Suprapubic skin (tissue), 4 donors: ENCODE data around the gene SPAG9. TPM values are rescaled to one million over a fixed set of nuclear protein-coding genes. Genes with fewer than 3 reads are reported as not detected.
A peak's percentile ranks its signal among the peaks of the same experiment; 100 is the strongest.

ENCODE experiments used
- DNase-seq, 2 donors: peaks; one replicate each; pipeline ENCODE4 v3.0.0-alpha.2; 2019; ENCODE audit warnings: low spot score in 2 of 2
- H3K27ac ChIP-seq: fragments of 200-600 bp; sonication (generic); one replicate; pipeline ENCODE4 v1.5.1; 2019
- H3K27me3 ChIP-seq: fragments of 200-600 bp; sonication (generic); one replicate; pipeline ENCODE4 v1.5.1; 2019
- H3K36me3 ChIP-seq: fragments of 200-600 bp; sonication (generic); one replicate; pipeline ENCODE4 v1.5.1; 2019
- H3K4me1 ChIP-seq: fragments of 200-600 bp; sonication (generic); one replicate; pipeline ENCODE4 v1.5.1; 2019
- H3K4me3 ChIP-seq: fragments of 200-600 bp; sonication (generic); one replicate; pipeline ENCODE4 v1.5.1; 2019; ENCODE audit warnings: mild to moderate bottlenecking
- H3K9me3 ChIP-seq: fragments of 200-600 bp; sonication (generic); one replicate; pipeline ENCODE4 v1.5.1; 2019
- CTCF ChIP-seq, 2 donors: fragments of 200-600 bp in 1 of 2; fragments of 450-650 bp in 1 of 2; sonication (generic) in 1 of 2; IDR thresholded peaks; one replicate each; pipeline ENCODE4 v1.5.1; 2016 to 2019; ENCODE audit warnings: antibody characterized with exemption in 2 of 2, mild to moderate bottlenecking in 1 of 2, moderate library complexity in 1 of 2
- EP300 ChIP-seq: sonication (generic); formaldehyde crosslinking; IDR thresholded peaks from one replicate; pipeline ENCODE4 v1.6.1; 2017; ENCODE audit warnings: antibody characterized with exemption
- POLR2A ChIP-seq, 2 donors: fragments of 450-650 bp; IDR thresholded peaks; one replicate each; pipeline ENCODE4 v1.6.1; 2017; ENCODE audit warnings: antibody characterized with exemption in 2 of 2, mild to moderate bottlenecking in 2 of 2, moderate library complexity in 2 of 2
- POLR2AphosphoS5 ChIP-seq, 3 donors: sonication (generic); formaldehyde crosslinking; IDR thresholded peaks; one replicate each; pipeline ENCODE4 v1.6.1; 2017; ENCODE audit warnings: antibody characterized with exemption in 3 of 3
- WGBS: methylation state at CpG from one replicate; pipeline ENCODE4 v1.1.5; 2018; 5-methylcytosine and 5-hydroxymethylcytosine counted together
- total RNA-seq, 4 donors: library from RNA; depleted of rRNA; stranded (reverse); fragments of >200 nt; gene quantifications; one replicate each; pipeline ENCODE4 v1.1.0, GENCODE V29; 2016

SPAG9 gene
- total RNA-seq, 4 donors from 2014 or later = 68.8 to 176 (median 80.6) TPM

- H3K9me3 ChIP-seq = no peaks in the 10 kb centered on the region
- no peak for TF ChIP-seq POLR2AphosphoS5 (IDR thresholded peaks at IDR 0.05)
- no peak for TF ChIP-seq POLR2A (IDR thresholded peaks at IDR 0.05)
- no peak for TF ChIP-seq CTCF (IDR thresholded peaks at IDR 0.05)
- no peak for TF ChIP-seq EP300
- no peak for DNase-seq
- H3K4me3 ChIP-seq = no peak overlapping the region
- H3K27me3 ChIP-seq = no peaks in the 10 kb centered on the region
- 83% methylated on average over 9 of the region's 9 CpGs for WGBS
- no peak overlapping the region for H3K27ac ChIP-seq
- peaks cover 4% of the 10 kb centered on the region for H3K4me1 ChIP-seq
- peaks cover 41% of the 10 kb centered on the region for H3K36me3 ChIP-seq
Observed at GRCh38 chr17:50961282-50962220, 159.1 kb downstream of the SPAG9 start.

DNA sequence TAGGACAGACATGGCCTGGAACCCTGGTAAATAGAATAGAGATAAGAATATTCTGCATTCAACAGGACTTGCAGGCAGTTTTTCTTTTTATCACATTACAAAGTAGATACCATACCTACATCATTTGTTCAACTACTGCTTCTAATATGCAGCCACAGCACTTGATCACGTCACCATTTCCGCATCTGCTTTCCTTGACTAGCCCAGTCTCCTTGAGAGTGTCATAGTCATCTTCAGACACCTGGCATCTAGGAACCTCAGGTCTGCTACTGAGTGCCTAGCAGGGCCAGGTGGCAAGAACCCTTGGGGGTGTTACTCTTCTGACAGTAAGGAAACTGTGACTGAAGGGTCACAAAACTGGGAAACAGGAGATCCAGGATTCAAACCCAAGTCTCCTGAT lies 161.3 kb downstream of the SPAG9 start:
- TF ChIP-seq POLR2AphosphoS5 (IDR thresholded peaks at IDR 0.05) = no peak
- no peaks in the 10 kb centered on the region for H3K27me3 ChIP-seq
- WGBS = 90% methylated on average over 2 of the region's 2 CpGs
- no peak for DNase-seq
- H3K4me3 ChIP-seq = no peak overlapping the region
- no peak overlapping the region for H3K27ac ChIP-seq
- H3K4me1 ChIP-seq = peaks cover 26% of the 10 kb centered on the region
- no peaks in the 10 kb centered on the region for H3K9me3 ChIP-seq
- peaks cover 21% of the 10 kb centered on the region for H3K36me3 ChIP-seq

GRCh38 chr17:50957600-50958575 lies 162.8 kb downstream of the SPAG9 start:
- H3K9me3 ChIP-seq = no peaks in the 10 kb centered on the region
- no peaks in the 10 kb centered on the region for H3K27me3 ChIP-seq
- no peak for DNase-seq
- peaks cover 41% of the 10 kb centered on the region for H3K4me1 ChIP-seq
- WGBS = 70% methylated on average over 15 of the region's 15 CpGs
- no peak overlapping the region for H3K4me3 ChIP-seq
- TF ChIP-seq POLR2AphosphoS5 (IDR thresholded peaks at IDR 0.05) = no peak
- TF ChIP-seq POLR2A (IDR thresholded peaks at IDR 0.05) = no peak
- TF ChIP-seq CTCF (IDR thresholded peaks at IDR 0.05) = no peak
- TF ChIP-seq EP300 = no peak
- no peak overlapping the region for H3K27ac ChIP-seq
- H3K36me3 ChIP-seq = peaks cover 12% of the 10 kb centered on the region

DNA sequence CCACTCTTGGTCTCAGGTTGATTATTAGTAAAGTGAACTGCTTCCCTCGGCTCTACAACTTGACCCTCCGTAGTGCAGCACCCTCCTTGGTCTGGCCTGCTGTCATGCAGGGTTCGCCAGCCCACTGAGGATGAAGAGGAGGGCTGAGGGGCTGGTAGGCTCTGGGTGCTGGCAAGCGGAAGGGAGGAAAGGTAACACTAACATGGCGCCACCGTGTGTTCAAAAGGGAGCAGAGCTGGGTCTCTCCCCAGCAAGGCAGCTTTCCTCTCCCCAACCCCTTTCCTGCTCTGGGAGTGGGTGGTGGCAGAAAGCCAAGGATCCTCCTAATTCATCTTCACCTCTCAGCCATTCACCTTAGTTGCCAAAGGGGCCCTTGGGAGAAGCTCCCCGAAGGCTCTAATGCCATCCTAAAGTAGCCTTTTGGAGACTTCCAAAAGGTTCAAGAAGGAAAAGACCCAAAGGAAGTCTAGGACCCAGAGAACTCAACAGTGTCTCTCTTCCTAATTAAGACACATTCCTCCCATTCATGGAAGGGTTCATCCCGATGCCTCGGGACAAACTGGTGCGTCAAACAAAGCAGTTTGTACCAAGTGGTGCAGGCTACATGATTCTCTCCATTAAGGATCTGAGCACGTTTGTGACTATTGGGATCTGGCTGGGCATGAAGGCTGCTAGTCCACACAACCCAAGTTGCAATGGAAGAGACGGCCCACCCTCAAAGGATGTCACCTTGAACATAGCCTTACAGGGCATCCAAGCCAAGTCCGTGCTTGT lies 163.7 kb downstream of the SPAG9 start:
- peak in 1 of 2 donors; percentile 82 for DNase-seq
- Histone ChIP-seq H3K4me3 (no peak overlapping the region), H3K4me1 (peaks cover 46% of the 10 kb centered on the region), H3K27me3 (no peaks in the 10 kb centered on the region), H3K36me3 (peaks cover 12% of the 10 kb centered on the region), H3K27ac (no peak overlapping the region), H3K9me3 (no peaks in the 10 kb centered on the region)
- 21% methylated on average over 13 of the region's 13 CpGs for WGBS
- TF ChIP-seq POLR2A (IDR thresholded peaks at IDR 0.05) (no peak), CTCF (IDR thresholded peaks at IDR 0.05) (peak; percentile 30 to 68)

DNA sequence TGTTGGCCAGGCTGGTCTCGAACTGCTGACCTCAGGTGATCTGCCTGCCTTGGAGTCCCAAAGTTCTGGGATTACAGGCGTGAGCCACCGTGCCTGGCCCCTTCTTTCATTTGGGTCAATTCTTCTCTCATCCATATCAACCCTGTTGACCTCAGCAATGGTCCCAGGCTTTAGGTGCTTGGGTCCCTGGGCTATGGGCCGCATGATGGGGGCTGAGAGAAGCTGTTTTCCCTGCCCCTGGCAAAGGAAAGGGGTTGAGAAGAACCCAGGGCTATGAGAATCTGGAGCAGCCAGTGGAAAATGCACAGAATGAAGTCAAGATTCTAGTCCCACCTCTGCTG lies 164.3 kb downstream of the SPAG9 start:
- Histone ChIP-seq H3K4me3 (no peak overlapping the region), H3K27me3 (no peaks in the 10 kb centered on the region), H3K4me1 (peaks cover 50% of the 10 kb centered on the region), H3K36me3 (peaks cover 12% of the 10 kb centered on the region), H3K27ac (peak overlapping the region; percentile 18), H3K9me3 (no peaks in the 10 kb centered on the region)
- WGBS = 94% methylated on average over 4 of the region's 4 CpGs
- no peak for DNase-seq
- TF ChIP-seq POLR2A (IDR thresholded peaks at IDR 0.05) (no peak), POLR2AphosphoS5 (IDR thresholded peaks at IDR 0.05) (no peak), EP300 (no peak), CTCF (IDR thresholded peaks at IDR 0.05) (no peak)
